ENCODE results near the gene KRTAP21-1. TPM values are rescaled to one million over a fixed set of nuclear protein-coding genes. Genes with fewer than 3 reads are reported as not detected.

The KRTAP21-1 gene
- total RNA-seq, 4 donors from 2014 or later: not detected

GRCh38 chr21:30769724-30770431, 14.7 kb upstream of the KRTAP21-1 start:
- Histone ChIP-seq H3K4me3 (no peak overlapping the region), H3K27me3 (no peaks in the 10 kb centered on the region), H3K9me3 (no peaks in the 10 kb centered on the region), H3K4me1 (no peaks in the 10 kb centered on the region), H3K36me3 (no peaks in the 10 kb centered on the region), H3K27ac (no peak overlapping the region)
- intact Hi-C loops (cut with DNase I; ENCODE audit: low total_unique reads): no loop called here
- TF ChIP-seq CTCF (IDR thresholded peaks at IDR 0.05) (no peak), POLR2A (IDR thresholded peaks at IDR 0.05) (no peak), POLR2AphosphoS5 (IDR thresholded peaks at IDR 0.05) (no peak), EP300 (IDR thresholded peaks at IDR 0.05; ENCODE audit: low read depth) (no peak)
- WGBS, 2 donors (ENCODE audit: low coverage in 1 of 2): 76 to 83% methylated on average over 3 to 4 of the region's 4 CpGs
- in situ Hi-C loops (cut with MboI; ENCODE audit: low pct_ligation_motif_present in 1 of 4, low pct_unique_long_range_greater_than_20kb in 1 of 4, low sequenced_read_pairs in 3 of 4): no loop called here
- no peak for DNase-seq

GRCh38 chr21:30760776-30761175, 5.5 kb upstream of the KRTAP21-1 start:
- Histone ChIP-seq H3K27ac (no peak overlapping the region), H3K9me3 (no peaks in the 10 kb centered on the region), H3K4me1 (no peaks in the 10 kb centered on the region), H3K4me3 (no peak overlapping the region), H3K36me3 (no peaks in the 10 kb centered on the region), H3K27me3 (no peaks in the 10 kb centered on the region)
- no peak for DNase-seq
- WGBS, 2 donors (ENCODE audit: low coverage in 1 of 2): 35 to 55% methylated on average over 2 of the region's 2 CpGs
- intact Hi-C loops (cut with DNase I; ENCODE audit: low total_unique reads) (no loop called here), in situ Hi-C loops (cut with MboI; ENCODE audit: low pct_ligation_motif_present in 1 of 4, low pct_unique_long_range_greater_than_20kb in 1 of 4, low sequenced_read_pairs in 3 of 4) (no loop called here)
- no peak for TF ChIP-seq POLR2AphosphoS5 (IDR thresholded peaks at IDR 0.05)

- Histone ChIP-seq H3K36me3 (no peaks in the 10 kb centered on the region), H3K9me3 (no peaks in the 10 kb centered on the region), H3K27me3 (no peaks in the 10 kb centered on the region), H3K4me1 (no peaks in the 10 kb centered on the region), H3K27ac (no peak overlapping the region), H3K4me3 (no peak overlapping the region)
- intact Hi-C loops (cut with DNase I; ENCODE audit: low total_unique reads): no loop called here
- in situ Hi-C loops (cut with MboI; ENCODE audit: low pct_ligation_motif_present in 1 of 4, low pct_unique_long_range_greater_than_20kb in 1 of 4, low sequenced_read_pairs in 3 of 4): no loop called here
- no peak for TF ChIP-seq POLR2AphosphoS5 (IDR thresholded peaks at IDR 0.05)
- no peak for TF ChIP-seq EP300 (IDR thresholded peaks at IDR 0.05; ENCODE audit: low read depth)
- no peak for TF ChIP-seq CTCF (IDR thresholded peaks at IDR 0.05)
- TF ChIP-seq POLR2A (IDR thresholded peaks at IDR 0.05): no peak
- WGBS, 2 donors (ENCODE audit: low coverage in 1 of 2): 70% methylated on average over 2 of the region's 2 CpGs; no CpG with 5 or more reads in 1 of the 2 donors
- DNase-seq: no peak
Measured at GRCh38 chr21:30758306-30758705, 3.1 kb upstream of the KRTAP21-1 start.

GRCh38 chr21:30747159-30747558, 8.1 kb downstream of the KRTAP21-1 start, which contains the start of gene KRTAP21-2:
Gene KRTAP21-2, minus strand, starts transcription at chr21:30747259. Its CDS starts 57 bp downstream, at chr21:30747202.
- no peak within 1 kb of the TSS for H3K4me3 ChIP-seq
- no peak for DNase-seq
- intact Hi-C loops (cut with DNase I; ENCODE audit: low total_unique reads): no loop called here
- H3K27me3 ChIP-seq: no peaks in the 10 kb centered on the region
- H3K9me3 ChIP-seq: no peaks in the 10 kb centered on the region
- no peaks in the 10 kb centered on the region for H3K4me1 ChIP-seq
- H3K27ac ChIP-seq: no peak within 1 kb of the TSS
- H3K36me3 ChIP-seq: no peaks in the 10 kb centered on the region
- in situ Hi-C loops (cut with MboI; ENCODE audit: low pct_ligation_motif_present in 1 of 4, low pct_unique_long_range_greater_than_20kb in 1 of 4, low sequenced_read_pairs in 3 of 4): no loop called here
- no peak for TF ChIP-seq CTCF (IDR thresholded peaks at IDR 0.05)
- no peak for TF ChIP-seq EP300 (IDR thresholded peaks at IDR 0.05; ENCODE audit: low read depth)

- in situ Hi-C loops (cut with MboI; ENCODE audit: low pct_ligation_motif_present in 1 of 4, low pct_unique_long_range_greater_than_20kb in 1 of 4, low sequenced_read_pairs in 3 of 4): no loop called here
- H3K4me1 ChIP-seq: no peaks in the 10 kb centered on the region
- no peak overlapping the region for H3K4me3 ChIP-seq
- 87 to 93% methylated on average over 2 of the region's 2 CpGs for WGBS, 2 donors (ENCODE audit: low coverage in 1 of 2)
- no peak overlapping the region for H3K27ac ChIP-seq
- no peaks in the 10 kb centered on the region for H3K36me3 ChIP-seq
- no peaks in the 10 kb centered on the region for H3K9me3 ChIP-seq
- DNase-seq: no peak
- H3K27me3 ChIP-seq: no peaks in the 10 kb centered on the region
- no peak for TF ChIP-seq POLR2A (IDR thresholded peaks at IDR 0.05)
- no peak for TF ChIP-seq EP300 (IDR thresholded peaks at IDR 0.05; ENCODE audit: low read depth)
- no peak for TF ChIP-seq POLR2AphosphoS5 (IDR thresholded peaks at IDR 0.05)
- no peak for TF ChIP-seq CTCF (IDR thresholded peaks at IDR 0.05)
- intact Hi-C loops (cut with DNase I; ENCODE audit: low total_unique reads): no loop called here
Measured at GRCh38 chr21:30740462-30740861, 14.8 kb downstream of the KRTAP21-1 start.
